SK-N-SH treated with all-trans-retinoic acid at 6 μM for 48 hours (cell line): ENCODE data around the gene BRD4.
A peak's percentile ranks its signal among the peaks of the same experiment; 100 is the strongest.

Source experiments
- ATAC-seq: fragments of 200-7000 bp; cut with Tn5 transposase; 3 replicates; pipeline ENCODE4 v1.9.1; 2020; ENCODE audit warnings: mild to moderate bottlenecking, moderate library complexity
- ARNTL ChIP-seq: fragments of 450-650 bp; formaldehyde crosslinking; IDR thresholded peaks from 2 replicates; pipeline ENCODE4 v1.5.0; 2020; ENCODE audit warnings: low read depth, mild to moderate bottlenecking, moderate library complexity, borderline replicate concordance
- BACH2 ChIP-seq: fragments of 250-450 bp; sonication (Bioruptor Pico); IDR thresholded peaks from 2 replicates; pipeline ENCODE4 v1.9.0; 2021; ENCODE audit warnings: mild to moderate bottlenecking, borderline replicate concordance
- CSDC2 ChIP-seq: fragments of 250-450 bp; sonication (Bioruptor Pico); IDR thresholded peaks from 2 replicates; pipeline ENCODE4 v1.5.0; 2020; ENCODE audit warnings: mild to moderate bottlenecking, moderate library complexity
- ESRRG ChIP-seq: fragments of 250-450 bp; sonication (Bioruptor Pico); IDR thresholded peaks from 2 replicates; pipeline ENCODE4 v1.6.1; 2021; ENCODE audit warnings: mild to moderate bottlenecking
- GLIS3 ChIP-seq: fragments of 250-450 bp; sonication (Bioruptor Pico); IDR thresholded peaks from 2 replicates; pipeline ENCODE4 v1.5.0; 2020; ENCODE audit warnings: mild to moderate bottlenecking, moderate library complexity
- OSR1 ChIP-seq: fragments of 250-450 bp; sonication (Bioruptor Pico); IDR thresholded peaks from 2 replicates; pipeline ENCODE4 v1.8.0; 2022; ENCODE audit warnings: moderate library complexity, mild to moderate bottlenecking, inconsistent platforms
- RARB ChIP-seq: fragments of 250-450 bp; sonication (Bioruptor Pico); IDR thresholded peaks from 2 replicates; pipeline ENCODE4 v1.8.0; 2021; ENCODE audit warnings: mild to moderate bottlenecking, moderate library complexity
- SNAI2 ChIP-seq: fragments of 250-450 bp; sonication (Bioruptor Pico); IDR thresholded peaks from 2 replicates; pipeline ENCODE4 v1.5.0; 2020; ENCODE audit warnings: mild to moderate bottlenecking, moderate library complexity
- TCF4 ChIP-seq: fragments of 250-450 bp; sonication (Bioruptor Pico); IDR thresholded peaks from 2 replicates; pipeline ENCODE4 v1.8.0; 2021; ENCODE audit warnings: mild to moderate bottlenecking, moderate library complexity, borderline replicate concordance
- TOX ChIP-seq: fragments of 250-450 bp; sonication (Bioruptor Pico); IDR thresholded peaks from 2 replicates; pipeline ENCODE4 v1.8.0; 2021; ENCODE audit warnings: mild to moderate bottlenecking, moderate library complexity, borderline replicate concordance
- ZFP3 ChIP-seq: fragments of 250-450 bp; sonication (Bioruptor Pico); IDR thresholded peaks from 2 replicates; pipeline ENCODE4 v1.5.0; 2020; ENCODE audit warnings: mild to moderate bottlenecking, moderate library complexity
- ZFP30 ChIP-seq: fragments of 450-650 bp; formaldehyde crosslinking; IDR thresholded peaks from 2 replicates; pipeline ENCODE4 v1.5.0; 2022; ENCODE audit warnings: mild to moderate bottlenecking, moderate library complexity
- ZNF565 ChIP-seq: fragments of 450-650 bp; formaldehyde crosslinking; conservative IDR thresholded peaks from 2 replicates; pipeline ENCODE4 v1.5.0; 2020; ENCODE audit warnings: low read depth, mild to moderate bottlenecking, moderate library complexity
- ZNF70 ChIP-seq: fragments of 450-650 bp; formaldehyde crosslinking; IDR thresholded peaks from 2 replicates; pipeline ENCODE4 v1.5.0; 2020; ENCODE audit warnings: mild to moderate bottlenecking, moderate library complexity
- ZNF8 ChIP-seq: fragments of 450-650 bp; formaldehyde crosslinking; IDR thresholded peaks from 2 replicates; pipeline ENCODE4 v1.5.0; 2020; ENCODE audit warnings: mild to moderate bottlenecking, moderate library complexity
- TF ChIP-seq, protein P1 (sequence below): fragments of 250-450 bp; sonication (Bioruptor Pico); IDR thresholded peaks from 2 replicates; pipeline ENCODE4 v1.5.1; 2020; ENCODE audit warnings: low read depth, mild to moderate bottlenecking, moderate library complexity
- TF ChIP-seq, protein P2 (sequence below): fragments of 250-450 bp; sonication (Bioruptor Pico); IDR thresholded peaks from 2 replicates; pipeline ENCODE4 v1.8.0; 2020; ENCODE audit warnings: mild to moderate bottlenecking, moderate library complexity, borderline replicate concordance
- TF ChIP-seq, protein P3 (sequence below): fragments of 250-450 bp; sonication (Bioruptor Pico); IDR thresholded peaks from 2 replicates; pipeline ENCODE4 v1.8.0; 2021; ENCODE audit warnings: low read depth, mild to moderate bottlenecking, moderate library complexity, borderline replicate concordance
- TF ChIP-seq, protein P4 (sequence below): fragments of 250-450 bp; sonication (Bioruptor Pico); IDR thresholded peaks from 2 replicates; pipeline ENCODE4 v1.5.0; 2020; ENCODE audit warnings: mild to moderate bottlenecking, moderate library complexity
- TF ChIP-seq, protein P5 (sequence below): fragments of 250-450 bp; sonication (Bioruptor Pico); IDR thresholded peaks from 2 replicates; pipeline ENCODE4 v1.5.1; 2021; ENCODE audit warnings: mild to moderate bottlenecking, moderate library complexity

Gene BRD4

DNA sequence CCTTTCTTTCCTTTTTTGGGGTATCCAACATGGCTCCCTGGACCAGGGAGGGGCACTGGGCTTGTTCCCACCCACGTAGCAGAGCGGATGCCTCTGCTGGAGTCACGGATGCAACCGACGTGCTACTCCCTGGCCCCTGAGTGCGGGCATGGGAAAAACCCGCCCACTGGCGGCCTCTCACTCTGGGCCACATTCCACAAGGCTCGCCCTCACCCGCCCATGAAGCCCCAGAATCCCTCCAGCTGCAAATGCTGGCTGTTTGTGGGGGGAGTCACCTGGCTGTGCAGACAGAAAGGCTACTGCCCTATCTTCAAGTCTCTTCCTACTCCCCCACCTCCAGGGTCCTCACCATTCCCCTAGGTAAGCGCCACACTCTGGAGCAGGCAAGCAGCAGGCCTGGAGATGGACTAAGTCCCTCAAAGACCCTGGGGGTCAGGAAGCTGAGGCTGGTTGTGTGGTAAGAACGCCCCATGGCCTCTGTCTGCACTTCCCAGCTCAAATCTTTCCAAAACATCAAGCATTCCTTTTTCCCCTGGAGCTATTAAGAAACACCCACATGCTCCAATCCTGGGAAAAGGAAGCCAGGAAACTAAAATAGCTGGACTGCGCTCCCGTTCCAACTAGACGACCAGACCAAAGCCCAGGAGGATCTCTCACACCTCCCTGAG lies 82.2 kb downstream of the BRD4 start:
- TF ChIP-seq ARNTL (CRISPR knock-in tag) (no peak), ZNF565 (no peak), ESRRG (CRISPR knock-in tag) (no peak), ZFP30 (CRISPR knock-in tag) (no peak), GLIS3 (CRISPR knock-in tag) (no peak)
- peak; percentile 7 for ATAC-seq

DNA sequence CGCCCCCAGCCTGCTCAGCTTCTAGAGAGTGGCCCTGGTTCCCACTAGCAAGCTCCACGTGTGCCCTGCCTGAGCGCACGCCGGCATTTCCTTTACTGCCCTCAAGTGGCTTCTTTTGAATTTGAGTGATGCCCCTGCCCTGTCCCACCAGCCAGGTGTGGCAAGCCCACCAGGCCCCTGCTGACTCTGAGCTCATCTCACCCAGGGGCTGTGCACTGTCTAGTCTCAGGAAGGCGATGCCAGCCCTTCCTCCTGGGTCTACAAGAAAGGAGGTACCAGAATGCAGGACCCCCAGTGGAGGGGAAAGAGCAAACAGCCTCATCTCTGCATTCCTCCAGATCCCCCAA lies 82.8 kb downstream of the BRD4 start:
- ATAC-seq = no peak; the same call in 2 of the 3 replicates
- TF ChIP-seq TOX (CRISPR knock-in tag) = no peak
- TF ChIP-seq ZFP3 (CRISPR knock-in tag) = no peak
- TF ChIP-seq, protein P1, sequence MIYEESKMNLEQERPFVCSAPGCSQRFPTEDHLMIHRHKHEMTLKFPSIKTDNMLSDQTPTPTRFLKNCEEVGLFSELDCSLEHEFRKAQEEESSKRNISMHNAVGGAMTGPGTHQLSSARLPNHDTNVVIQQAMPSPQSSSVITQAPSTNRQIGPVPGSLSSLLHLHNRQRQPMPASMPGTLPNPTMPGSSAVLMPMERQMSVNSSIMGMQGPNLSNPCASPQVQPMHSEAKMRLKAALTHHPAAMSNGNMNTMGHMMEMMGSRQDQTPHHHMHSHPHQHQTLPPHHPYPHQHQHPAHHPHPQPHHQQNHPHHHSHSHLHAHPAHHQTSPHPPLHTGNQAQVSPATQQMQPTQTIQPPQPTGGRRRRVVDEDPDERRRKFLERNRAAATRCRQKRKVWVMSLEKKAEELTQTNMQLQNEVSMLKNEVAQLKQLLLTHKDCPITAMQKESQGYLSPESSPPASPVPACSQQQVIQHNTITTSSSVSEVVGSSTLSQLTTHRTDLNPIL (CRISPR knock-in tag) = no peak
- TF ChIP-seq, protein P2, sequence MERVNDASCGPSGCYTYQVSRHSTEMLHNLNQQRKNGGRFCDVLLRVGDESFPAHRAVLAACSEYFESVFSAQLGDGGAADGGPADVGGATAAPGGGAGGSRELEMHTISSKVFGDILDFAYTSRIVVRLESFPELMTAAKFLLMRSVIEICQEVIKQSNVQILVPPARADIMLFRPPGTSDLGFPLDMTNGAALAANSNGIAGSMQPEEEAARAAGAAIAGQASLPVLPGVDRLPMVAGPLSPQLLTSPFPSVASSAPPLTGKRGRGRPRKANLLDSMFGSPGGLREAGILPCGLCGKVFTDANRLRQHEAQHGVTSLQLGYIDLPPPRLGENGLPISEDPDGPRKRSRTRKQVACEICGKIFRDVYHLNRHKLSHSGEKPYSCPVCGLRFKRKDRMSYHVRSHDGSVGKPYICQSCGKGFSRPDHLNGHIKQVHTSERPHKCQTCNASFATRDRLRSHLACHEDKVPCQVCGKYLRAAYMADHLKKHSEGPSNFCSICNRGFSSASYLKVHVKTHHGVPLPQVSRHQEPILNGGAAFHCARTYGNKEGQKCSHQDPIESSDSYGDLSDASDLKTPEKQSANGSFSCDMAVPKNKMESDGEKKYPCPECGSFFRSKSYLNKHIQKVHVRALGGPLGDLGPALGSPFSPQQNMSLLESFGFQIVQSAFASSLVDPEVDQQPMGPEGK (CRISPR knock-in tag) = no peak
- TF ChIP-seq TCF4 = no peak
- no peak for TF ChIP-seq ZNF70
- no peak for TF ChIP-seq CSDC2 (CRISPR knock-in tag)

DNA sequence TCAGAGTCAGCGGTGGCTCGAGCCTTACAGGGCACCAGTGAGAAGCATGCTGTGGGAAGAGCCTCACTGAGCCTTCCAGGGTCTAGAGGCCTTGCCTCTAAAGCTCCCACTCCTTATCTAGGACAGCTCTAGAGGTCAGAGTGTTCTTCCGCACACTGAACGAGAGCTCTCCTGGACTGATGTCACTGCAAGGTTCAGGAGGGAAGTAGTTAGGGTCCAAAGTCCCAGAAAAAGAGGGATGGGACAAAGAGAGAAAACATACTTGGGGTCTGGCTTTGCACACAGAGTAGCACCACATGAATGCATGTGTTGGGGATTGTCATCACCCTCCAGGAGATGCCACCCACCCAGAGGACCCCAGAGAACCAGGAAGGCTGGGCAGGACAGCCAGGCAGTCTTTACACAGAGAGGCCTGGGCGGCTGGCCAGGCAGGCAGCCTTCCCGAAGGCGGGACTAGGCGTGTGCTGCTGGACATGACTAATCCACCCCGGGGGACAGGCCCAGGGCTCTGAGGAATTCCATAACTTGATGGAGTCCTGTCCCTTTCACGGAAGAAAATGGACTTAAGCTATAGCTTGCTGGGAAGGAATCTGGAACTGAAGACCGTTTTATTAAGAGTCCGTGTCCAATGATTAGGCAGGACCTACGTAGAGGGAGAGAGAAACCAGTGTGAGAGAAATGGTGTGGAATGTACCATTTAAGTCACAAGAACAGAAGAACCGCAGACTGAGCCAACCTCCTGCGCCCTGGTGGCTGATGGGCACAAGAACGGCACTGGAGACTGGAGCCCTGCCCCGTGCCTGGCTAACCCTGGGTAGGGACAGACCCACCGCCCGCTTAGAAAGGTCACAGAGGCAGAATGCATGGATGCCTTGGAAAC lies 83.5 kb downstream of the BRD4 start:
- peak; percentile 72 for ATAC-seq
- TF ChIP-seq, protein P3, sequence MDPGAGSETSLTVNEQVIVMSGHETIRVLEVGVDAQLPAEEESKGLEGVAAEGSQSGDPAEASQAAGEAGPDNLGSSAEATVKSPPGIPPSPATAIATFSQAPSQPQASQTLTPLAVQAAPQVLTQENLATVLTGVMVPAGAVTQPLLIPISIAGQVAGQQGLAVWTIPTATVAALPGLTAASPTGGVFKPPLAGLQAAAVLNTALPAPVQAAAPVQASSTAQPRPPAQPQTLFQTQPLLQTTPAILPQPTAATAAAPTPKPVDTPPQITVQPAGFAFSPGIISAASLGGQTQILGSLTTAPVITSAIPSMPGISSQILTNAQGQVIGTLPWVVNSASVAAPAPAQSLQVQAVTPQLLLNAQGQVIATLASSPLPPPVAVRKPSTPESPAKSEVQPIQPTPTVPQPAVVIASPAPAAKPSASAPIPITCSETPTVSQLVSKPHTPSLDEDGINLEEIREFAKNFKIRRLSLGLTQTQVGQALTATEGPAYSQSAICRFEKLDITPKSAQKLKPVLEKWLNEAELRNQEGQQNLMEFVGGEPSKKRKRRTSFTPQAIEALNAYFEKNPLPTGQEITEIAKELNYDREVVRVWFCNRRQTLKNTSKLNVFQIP (CRISPR knock-in tag) = no peak
- TF ChIP-seq BACH2 (CRISPR knock-in tag) (no peak), ZNF565 (no peak)
- TF ChIP-seq, protein P2 (CRISPR knock-in tag) = no peak

DNA sequence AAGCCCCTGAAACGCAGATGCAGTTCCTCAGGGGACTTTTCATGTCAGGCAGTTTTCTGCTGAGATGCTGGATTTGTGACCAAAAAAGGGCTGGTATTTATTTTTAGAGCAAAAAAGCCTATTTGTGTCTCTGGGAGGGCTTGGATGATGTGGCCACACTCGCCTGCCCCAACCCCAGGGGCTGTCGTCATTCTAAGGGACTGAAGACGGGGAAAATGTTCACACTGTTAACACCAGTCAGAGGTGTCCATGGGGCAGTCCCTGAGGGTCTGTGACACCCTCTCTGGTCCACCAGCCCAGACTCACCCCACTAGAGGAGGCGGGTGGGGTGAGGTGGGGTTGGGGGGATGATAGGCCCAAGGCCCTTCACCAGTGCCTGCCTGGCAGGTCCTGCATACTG lies 84.2 kb downstream of the BRD4 start:
- no peak for TF ChIP-seq ZNF8 (CRISPR knock-in tag)
- no peak for ATAC-seq

DNA sequence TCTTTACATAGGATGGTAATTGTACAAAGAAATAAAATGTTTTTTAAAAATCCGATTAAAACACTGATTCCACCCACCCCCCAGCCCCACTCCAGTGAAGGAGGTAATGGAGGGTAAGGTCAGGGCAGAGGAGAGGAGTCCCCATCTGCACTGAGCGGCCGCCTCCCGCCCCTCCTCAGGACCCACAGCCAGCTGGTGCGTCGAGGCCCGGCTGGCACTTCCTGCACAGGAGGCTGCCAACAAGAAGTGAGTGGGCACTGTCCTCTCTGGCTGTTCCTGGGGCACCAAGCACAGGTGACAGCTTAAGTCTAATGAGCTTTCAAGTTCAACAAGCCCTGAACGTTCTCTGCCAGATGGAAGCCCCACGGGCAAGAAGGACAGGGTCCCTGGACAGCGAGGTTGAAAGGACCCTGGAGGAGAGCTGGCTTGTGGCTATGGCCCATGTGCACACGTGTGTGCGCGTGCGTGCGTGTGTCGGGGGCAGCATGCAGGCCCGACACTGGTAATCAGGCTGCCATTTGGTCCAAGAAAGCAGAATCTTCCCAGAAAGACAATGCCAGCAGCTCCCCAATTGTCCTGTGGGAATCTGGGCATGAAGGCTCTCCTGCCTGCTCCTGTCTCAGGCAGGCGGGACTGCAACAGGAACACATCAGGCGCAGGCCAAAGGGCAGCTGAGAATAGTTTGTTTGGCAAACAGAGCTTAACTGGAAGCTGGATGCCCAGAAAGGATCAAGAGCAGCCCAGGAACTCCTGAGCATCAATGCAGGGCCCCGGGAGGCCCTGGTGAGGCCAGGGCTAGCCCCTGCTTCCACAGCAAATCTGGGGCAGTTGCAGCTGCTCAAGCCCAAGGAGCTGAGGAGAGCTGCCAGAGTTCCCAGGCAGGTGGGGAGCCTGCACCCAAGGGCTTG lies 85.0 kb downstream of the BRD4 start:
- no peak for ATAC-seq
- no peak for TF ChIP-seq SNAI2 (CRISPR knock-in tag)
- TF ChIP-seq TCF4 = no peak
- TF ChIP-seq ZNF70 = no peak
- TF ChIP-seq OSR1 (CRISPR knock-in tag) = no peak
- TF ChIP-seq, protein P4, sequence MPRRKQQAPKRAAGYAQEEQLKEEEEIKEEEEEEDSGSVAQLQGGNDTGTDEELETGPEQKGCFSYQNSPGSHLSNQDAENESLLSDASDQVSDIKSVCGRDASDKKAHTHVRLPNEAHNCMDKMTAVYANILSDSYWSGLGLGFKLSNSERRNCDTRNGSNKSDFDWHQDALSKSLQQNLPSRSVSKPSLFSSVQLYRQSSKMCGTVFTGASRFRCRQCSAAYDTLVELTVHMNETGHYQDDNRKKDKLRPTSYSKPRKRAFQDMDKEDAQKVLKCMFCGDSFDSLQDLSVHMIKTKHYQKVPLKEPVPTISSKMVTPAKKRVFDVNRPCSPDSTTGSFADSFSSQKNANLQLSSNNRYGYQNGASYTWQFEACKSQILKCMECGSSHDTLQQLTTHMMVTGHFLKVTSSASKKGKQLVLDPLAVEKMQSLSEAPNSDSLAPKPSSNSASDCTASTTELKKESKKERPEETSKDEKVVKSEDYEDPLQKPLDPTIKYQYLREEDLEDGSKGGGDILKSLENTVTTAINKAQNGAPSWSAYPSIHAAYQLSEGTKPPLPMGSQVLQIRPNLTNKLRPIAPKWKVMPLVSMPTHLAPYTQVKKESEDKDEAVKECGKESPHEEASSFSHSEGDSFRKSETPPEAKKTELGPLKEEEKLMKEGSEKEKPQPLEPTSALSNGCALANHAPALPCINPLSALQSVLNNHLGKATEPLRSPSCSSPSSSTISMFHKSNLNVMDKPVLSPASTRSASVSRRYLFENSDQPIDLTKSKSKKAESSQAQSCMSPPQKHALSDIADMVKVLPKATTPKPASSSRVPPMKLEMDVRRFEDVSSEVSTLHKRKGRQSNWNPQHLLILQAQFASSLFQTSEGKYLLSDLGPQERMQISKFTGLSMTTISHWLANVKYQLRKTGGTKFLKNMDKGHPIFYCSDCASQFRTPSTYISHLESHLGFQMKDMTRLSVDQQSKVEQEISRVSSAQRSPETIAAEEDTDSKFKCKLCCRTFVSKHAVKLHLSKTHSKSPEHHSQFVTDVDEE = no peak
- no peak for TF ChIP-seq RARB (CRISPR knock-in tag)
- no peak for TF ChIP-seq GLIS3 (CRISPR knock-in tag)
- TF ChIP-seq TOX (CRISPR knock-in tag) = no peak
- TF ChIP-seq, protein P5, sequence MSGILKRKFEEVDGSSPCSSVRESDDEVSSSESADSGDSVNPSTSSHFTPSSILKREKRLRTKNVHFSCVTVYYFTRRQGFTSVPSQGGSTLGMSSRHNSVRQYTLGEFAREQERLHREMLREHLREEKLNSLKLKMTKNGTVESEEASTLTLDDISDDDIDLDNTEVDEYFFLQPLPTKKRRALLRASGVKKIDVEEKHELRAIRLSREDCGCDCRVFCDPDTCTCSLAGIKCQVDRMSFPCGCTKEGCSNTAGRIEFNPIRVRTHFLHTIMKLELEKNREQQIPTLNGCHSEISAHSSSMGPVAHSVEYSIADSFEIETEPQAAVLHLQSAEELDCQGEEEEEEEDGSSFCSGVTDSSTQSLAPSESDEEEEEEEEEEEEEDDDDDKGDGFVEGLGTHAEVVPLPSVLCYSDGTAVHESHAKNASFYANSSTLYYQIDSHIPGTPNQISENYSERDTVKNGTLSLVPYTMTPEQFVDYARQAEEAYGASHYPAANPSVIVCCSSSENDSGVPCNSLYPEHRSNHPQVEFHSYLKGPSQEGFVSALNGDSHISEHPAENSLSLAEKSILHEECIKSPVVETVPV (CRISPR knock-in tag) = no peak
- no peak for TF ChIP-seq CSDC2 (CRISPR knock-in tag)
